SU-DHL-6 (cell line): ENCODE measurements around the gene PFDN1.

Source experiments
- EZH2phosphoT487 ChIP-seq: fragments of 200-600 bp; sonication (generic), shearing (Covaris generic); conservative IDR thresholded peaks from 2 replicates; pipeline ENCODE4 v1.6.1; 2018; ENCODE audit warnings: mild to moderate bottlenecking, antibody characterized with exemption, low read length, moderate library complexity, mixed read lengths
- TF ChIP-seq, protein P1 (sequence below): fragments of 200-600 bp; sonication (generic); IDR thresholded peaks from one replicate; pipeline ENCODE4 v1.5.1; 2017; ENCODE audit warnings: antibody characterized with exemption, mild to moderate bottlenecking, low read length, moderate library complexity; ENCODE audit not compliant: insufficient read depth, poor library complexity, severe bottlenecking

GRCh38 chr5:140267201-140267540, 35.7 kb downstream of the PFDN1 start:
- TF ChIP-seq, protein P1, sequence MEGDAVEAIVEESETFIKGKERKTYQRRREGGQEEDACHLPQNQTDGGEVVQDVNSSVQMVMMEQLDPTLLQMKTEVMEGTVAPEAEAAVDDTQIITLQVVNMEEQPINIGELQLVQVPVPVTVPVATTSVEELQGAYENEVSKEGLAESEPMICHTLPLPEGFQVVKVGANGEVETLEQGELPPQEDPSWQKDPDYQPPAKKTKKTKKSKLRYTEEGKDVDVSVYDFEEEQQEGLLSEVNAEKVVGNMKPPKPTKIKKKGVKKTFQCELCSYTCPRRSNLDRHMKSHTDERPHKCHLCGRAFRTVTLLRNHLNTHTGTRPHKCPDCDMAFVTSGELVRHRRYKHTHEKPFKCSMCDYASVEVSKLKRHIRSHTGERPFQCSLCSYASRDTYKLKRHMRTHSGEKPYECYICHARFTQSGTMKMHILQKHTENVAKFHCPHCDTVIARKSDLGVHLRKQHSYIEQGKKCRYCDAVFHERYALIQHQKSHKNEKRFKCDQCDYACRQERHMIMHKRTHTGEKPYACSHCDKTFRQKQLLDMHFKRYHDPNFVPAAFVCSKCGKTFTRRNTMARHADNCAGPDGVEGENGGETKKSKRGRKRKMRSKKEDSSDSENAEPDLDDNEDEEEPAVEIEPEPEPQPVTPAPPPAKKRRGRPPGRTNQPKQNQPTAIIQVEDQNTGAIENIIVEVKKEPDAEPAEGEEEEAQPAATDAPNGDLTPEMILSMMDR = no peak
- TF ChIP-seq EZH2phosphoT487 = no peak
